ENCODE results near the gene MRPL28. TPM values are rescaled to one million over a fixed set of nuclear protein-coding genes. Genes with fewer than 3 reads are reported as not detected.

The MRPL28 gene
- total RNA-seq, 8 experiments from 2014 or later = 57.8 to 117 (median 82.2) TPM

- Histone ChIP-seq H3K4me1 (replicated peaks in 1 of 2) (peaks cover 16 to 26% of the 10 kb centered on the region in 2 donors), H3K4me3 (no peak overlapping the region), H3K27ac (no peak overlapping the region)
- 92 to 95% (median 93%) methylated on average over 2 to 10 of the region's 44 CpGs; no CpG with 5 or more reads in 7 of the 10 experiments for WGBS, 10 experiments
- in situ Hi-C loops (cut with MboI; ENCODE audit: low pct_unique_long_range_greater_than_20kb in 2 of 9, low sequenced_read_pairs in 9 of 9, unreplicated experiment in 9 of 9) = no loop called here
- no peak for ATAC-seq (replicated peaks in 6 of 8)
Observed at GRCh38 chr16:375927-376816, 5.8 kb upstream of the MRPL28 start.

DNA sequence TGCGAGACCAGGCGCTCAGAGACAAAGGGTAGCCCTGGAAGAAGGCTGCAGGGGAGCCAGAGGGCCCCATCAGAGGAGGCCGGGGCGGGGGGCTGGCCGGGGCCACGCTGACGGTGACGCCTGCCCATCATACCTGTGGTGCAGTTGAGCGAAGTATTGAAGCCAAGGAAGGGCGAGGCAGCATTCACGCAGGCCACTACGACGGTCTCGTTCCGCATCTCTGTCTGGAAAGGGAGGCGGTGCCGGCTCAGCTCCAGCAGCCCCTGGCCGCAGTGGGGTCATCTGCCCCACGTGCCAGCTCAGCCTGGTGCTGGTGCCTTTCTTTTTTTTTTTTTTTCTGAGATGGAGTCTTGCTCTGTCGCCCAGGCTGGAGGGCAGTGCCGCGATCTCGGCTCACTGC lies 4.9 kb upstream of the MRPL28 start:
- Histone ChIP-seq H3K4me3 (no peak overlapping the region), H3K4me1 (replicated peaks in 1 of 2) (peaks cover 18 to 26% of the 10 kb centered on the region in 2 donors), H3K27ac (no peak overlapping the region)
- in situ Hi-C loops (cut with MboI; ENCODE audit: low pct_unique_long_range_greater_than_20kb in 2 of 9, low sequenced_read_pairs in 9 of 9, unreplicated experiment in 9 of 9) = no loop called here
- ATAC-seq (replicated peaks in 6 of 8) = no peak
- WGBS, 10 experiments = 91 to 97% methylated on average over 7 of the region's 23 CpGs; no CpG with 5 or more reads in 8 of the 10 experiments

DNA sequence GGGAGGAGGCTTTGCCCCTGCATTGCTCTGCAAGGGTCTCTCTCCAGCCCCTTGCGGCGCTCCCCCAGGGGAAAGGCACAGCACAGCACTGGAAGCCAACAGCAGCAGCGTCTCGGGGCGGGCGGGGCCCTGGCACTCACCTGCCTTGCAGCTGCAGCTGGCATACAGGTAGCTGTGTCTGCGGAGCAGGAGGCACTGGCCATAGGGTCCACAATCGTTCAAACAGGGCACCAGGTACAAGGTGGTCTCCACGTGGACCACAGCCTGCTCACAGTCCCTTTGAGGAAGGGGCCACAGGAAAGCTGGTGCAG lies 4.2 kb upstream of the MRPL28 start:
- no peak for ATAC-seq (replicated peaks in 6 of 8)
- Histone ChIP-seq H3K27ac (no peak overlapping the region), H3K4me1 (replicated peaks in 1 of 2) (peaks cover 17 to 27% of the 10 kb centered on the region in 2 donors), H3K4me3 (no peak overlapping the region)
- WGBS, 10 experiments = 73 to 93% (median 80%) methylated on average over 2 to 3 of the region's 9 CpGs; no CpG with 5 or more reads in 6 of the 10 experiments
- in situ Hi-C loops (cut with MboI; ENCODE audit: low pct_unique_long_range_greater_than_20kb in 2 of 9, low sequenced_read_pairs in 9 of 9, unreplicated experiment in 9 of 9) = no loop called here

DNA sequence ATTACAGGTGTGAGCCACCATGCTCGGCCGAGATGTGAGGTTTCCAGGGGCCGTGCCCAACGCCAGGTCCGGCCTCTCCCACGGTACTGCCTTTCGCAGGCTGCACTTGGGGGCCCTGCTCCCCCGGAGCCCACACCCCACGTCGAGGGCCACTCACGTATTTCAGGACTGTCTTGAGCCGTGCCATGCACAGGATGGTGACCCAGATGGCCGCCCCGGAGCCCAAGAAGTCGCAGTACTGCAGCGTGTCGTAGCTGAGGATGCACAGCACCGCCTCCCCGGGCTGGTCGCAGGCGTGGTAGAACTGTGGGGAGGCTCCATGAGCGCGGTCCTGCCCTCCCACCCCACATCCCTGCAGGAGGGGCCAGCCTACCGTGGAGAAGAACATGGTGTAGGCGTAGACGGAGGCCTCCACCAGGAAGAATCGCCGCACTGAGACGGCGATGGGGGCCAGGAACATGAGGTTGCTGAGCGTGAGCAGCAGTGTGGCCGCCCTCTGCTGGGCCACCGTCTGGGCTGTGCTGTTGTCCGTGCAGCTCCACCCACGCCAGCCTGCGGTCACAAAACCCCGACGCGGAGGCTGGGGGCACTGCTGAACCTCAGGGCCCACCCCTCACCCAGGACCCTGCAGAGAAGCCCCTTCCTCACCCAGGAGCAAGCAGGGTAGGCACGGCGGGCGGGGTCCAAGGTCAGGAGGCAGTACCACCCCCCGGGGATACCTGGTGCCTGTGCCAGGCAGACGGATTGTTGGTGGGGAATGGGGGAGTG lies 3.7 kb upstream of the MRPL28 start:
- in situ Hi-C loops (cut with MboI; ENCODE audit: low pct_unique_long_range_greater_than_20kb in 2 of 9, low sequenced_read_pairs in 9 of 9, unreplicated experiment in 9 of 9) = no loop called here
- Histone ChIP-seq H3K4me1 (replicated peaks in 1 of 2) (peaks cover 22 to 26% of the 10 kb centered on the region in 2 donors), H3K27ac (no peak overlapping the region), H3K4me3 (no peak overlapping the region)
- WGBS, 10 experiments = 83 to 90% (median 90%) methylated on average over 2 to 11 of the region's 44 CpGs; no CpG with 5 or more reads in 7 of the 10 experiments
- ATAC-seq (replicated peaks in 6 of 8) = no peak

DNA sequence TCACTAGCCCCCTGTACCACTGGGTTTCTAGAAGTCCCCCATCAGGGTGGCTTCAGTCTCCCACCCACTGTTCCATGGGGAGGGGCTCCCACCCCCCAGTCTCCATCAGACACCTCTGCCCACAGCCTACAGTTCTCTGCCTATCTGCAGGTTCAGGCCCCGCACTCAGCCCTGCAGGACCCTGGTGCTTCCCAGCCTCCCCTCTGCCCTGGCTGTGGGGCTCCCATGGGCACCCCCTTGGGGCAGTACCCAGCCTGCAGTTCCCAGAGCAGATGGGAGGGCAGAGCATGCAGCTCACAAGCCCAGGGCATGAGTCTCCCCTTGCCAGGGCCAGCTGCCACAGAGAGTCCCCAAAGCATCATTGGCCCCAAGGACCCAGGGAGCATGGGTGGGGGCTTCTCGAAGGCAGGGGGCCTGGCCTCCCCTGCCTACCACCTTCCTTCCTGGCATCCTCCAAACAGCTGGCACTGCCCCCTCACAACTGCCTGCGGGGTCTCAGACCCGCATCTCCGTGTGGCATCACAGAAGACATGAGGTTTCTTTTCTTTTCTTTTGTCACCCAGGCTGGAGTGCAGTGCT lies 2.8 kb upstream of the MRPL28 start:
- 100% methylated on average over 1 to 2 of the region's 5 CpGs; no CpG with 5 or more reads in 8 of the 10 experiments for WGBS, 10 experiments
- in situ Hi-C loops (cut with MboI; ENCODE audit: low pct_unique_long_range_greater_than_20kb in 2 of 9, low sequenced_read_pairs in 9 of 9, unreplicated experiment in 9 of 9) = no loop called here
- no peak for ATAC-seq (replicated peaks in 6 of 8)

DNA sequence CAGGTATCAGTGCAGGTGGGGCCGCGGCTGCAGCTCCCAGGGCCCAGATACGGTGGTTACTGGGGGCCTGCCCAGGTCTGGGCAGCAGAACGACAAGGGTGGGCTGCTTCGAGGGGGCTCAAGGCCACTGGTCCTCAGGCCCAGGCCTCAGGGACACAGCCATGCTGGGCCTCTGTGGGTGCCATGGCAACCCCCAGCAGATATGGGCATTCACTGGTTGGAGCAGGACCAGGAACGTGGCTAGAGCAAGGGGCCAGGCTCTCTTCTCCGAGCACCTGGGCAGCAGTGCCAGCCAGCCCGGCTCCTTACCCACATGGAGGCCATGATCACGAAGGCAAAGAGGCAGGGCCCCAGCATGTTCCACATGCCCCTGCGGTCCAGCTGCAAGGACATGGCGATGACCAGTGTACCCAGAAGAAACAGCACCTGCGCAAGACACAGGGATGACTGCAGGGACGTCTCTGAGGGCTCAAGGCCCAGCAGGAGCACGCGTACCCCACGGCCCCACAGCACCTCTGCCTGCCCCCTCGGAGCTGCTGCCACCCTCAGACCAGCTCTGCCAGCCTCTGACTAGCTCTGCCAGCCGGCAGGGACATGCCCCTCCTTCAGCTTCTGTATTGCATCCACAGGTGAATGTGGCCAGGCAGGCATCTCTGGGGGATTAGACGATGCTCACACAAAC lies 2.1 kb upstream of the MRPL28 start:
- no peak for ATAC-seq (replicated peaks in 6 of 8)

More for the DNA sequence above, 2.8 kb upstream of the MRPL28 start:
- Histone ChIP-seq H3K4me3 (no peak overlapping the region), H3K4me1 (replicated peaks in 1 of 2) (peaks cover 23 to 24% of the 10 kb centered on the region in 2 donors), H3K27ac (no peak overlapping the region)

DNA sequence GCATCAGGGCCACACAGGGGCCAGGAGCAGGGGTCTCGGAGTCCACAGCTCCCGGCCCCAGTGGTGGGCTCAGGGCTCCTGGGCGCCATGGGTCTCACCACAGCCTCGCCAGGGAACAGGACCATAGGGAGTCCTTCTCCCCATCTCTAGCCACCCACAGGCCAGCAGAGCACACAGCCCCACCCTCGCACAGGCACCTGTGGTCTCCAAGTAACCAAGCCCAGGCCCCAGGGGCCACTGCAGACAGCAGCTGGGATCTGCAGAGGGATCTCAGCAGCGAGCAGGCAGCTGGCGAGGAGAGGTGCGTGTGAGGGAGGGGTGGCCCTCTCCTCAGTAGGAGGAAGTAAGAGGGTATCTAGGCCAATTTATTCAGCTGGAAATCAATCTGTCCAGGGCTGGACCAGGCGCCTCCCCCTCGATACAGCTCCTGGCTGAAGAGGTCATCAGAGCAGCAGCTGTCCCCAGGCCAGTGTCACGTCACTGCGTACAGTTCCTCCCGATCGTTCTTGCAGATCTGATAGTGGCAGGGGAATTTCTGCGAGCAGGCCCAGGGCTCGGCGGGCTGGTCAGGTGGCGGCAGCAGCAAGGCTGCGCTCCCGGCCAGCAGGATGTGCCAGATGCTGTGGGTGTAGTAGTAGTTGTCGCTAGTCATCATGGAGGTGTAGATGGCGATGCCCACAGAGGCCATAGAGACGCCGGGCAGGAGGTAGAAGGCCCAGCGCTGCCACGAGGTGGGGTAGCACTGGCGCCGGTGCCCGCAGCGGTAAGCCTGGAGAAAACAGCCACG lies 1.4 kb upstream of the MRPL28 start:
- peak overlapping the region; percentile 40 to 86 for H3K27ac ChIP-seq
- 40 to 100% (median 74%) methylated on average over 2 to 12 of the region's 31 CpGs; no CpG with 5 or more reads in 4 of the 10 experiments for WGBS, 10 experiments
- ATAC-seq (replicated peaks in 6 of 8) = peak in 5 of 8 experiments; percentile 4 to 50 (median 11)
- in situ Hi-C loops (cut with MboI; ENCODE audit: low pct_unique_long_range_greater_than_20kb in 2 of 9, low sequenced_read_pairs in 9 of 9, unreplicated experiment in 9 of 9) = no loop called here
- peaks cover 23 to 24% of the 10 kb centered on the region in 2 donors for H3K4me1 ChIP-seq (replicated peaks in 1 of 2)
- no peak overlapping the region for H3K4me3 ChIP-seq

More for the DNA sequence above, 2.1 kb upstream of the MRPL28 start:
- Histone ChIP-seq H3K4me3 (no peak overlapping the region), H3K4me1 (replicated peaks in 1 of 2) (peaks cover 23 to 24% of the 10 kb centered on the region in 2 donors), H3K27ac (peak overlapping the region; percentile 40 to 86)
- 60 to 80% methylated on average over 1 of the region's 19 CpGs; no CpG with 5 or more reads in 8 of the 10 experiments for WGBS, 10 experiments
- in situ Hi-C loops (cut with MboI; ENCODE audit: low pct_unique_long_range_greater_than_20kb in 2 of 9, low sequenced_read_pairs in 9 of 9, unreplicated experiment in 9 of 9) = no loop called here

DNA sequence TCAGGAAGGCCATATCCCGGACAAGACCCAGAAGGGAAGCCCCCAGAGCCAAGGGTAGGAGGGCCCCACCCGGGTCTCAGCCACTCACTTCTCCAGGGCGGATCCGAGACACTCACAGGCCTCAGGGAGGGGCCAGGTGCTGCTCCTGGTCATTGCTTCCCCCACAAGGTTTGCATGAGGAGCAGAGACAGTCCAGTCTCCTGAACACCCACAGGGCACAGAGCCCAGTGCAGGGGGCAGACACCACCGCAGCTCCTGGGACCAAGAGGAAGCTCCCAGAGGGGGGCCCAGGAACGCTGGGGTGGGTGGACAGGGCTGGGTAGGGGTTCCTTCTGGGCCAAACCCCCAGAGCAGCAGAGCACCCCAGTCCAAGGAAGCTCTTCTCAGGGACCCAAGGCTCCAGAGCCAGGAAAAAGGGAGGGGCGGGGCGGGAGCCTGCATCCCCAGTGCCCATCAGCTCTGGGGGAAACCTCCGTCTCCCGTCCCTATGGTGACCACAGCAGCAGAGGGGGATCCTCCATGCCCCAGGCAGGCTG lies 709 bp upstream of the MRPL28 start:
- WGBS, 10 experiments = 20 to 80% methylated on average over 1 to 2 of the region's 10 CpGs; no CpG with 5 or more reads in 8 of the 10 experiments
- ATAC-seq (replicated peaks in 6 of 8) = peak in 5 of 8 experiments; percentile 1 to 12 (median 8)
- in situ Hi-C loops (cut with MboI; ENCODE audit: low pct_unique_long_range_greater_than_20kb in 2 of 9, low sequenced_read_pairs in 9 of 9, unreplicated experiment in 9 of 9) = no loop called here
- Histone ChIP-seq H3K27ac (peak overlapping the region; percentile 40 to 86), H3K4me3 (peak overlapping the region in 3 of 5 donors; percentile 15 to 25 (median 21)), H3K4me1 (replicated peaks in 1 of 2) (peaks cover 23 to 24% of the 10 kb centered on the region in 2 donors)

DNA sequence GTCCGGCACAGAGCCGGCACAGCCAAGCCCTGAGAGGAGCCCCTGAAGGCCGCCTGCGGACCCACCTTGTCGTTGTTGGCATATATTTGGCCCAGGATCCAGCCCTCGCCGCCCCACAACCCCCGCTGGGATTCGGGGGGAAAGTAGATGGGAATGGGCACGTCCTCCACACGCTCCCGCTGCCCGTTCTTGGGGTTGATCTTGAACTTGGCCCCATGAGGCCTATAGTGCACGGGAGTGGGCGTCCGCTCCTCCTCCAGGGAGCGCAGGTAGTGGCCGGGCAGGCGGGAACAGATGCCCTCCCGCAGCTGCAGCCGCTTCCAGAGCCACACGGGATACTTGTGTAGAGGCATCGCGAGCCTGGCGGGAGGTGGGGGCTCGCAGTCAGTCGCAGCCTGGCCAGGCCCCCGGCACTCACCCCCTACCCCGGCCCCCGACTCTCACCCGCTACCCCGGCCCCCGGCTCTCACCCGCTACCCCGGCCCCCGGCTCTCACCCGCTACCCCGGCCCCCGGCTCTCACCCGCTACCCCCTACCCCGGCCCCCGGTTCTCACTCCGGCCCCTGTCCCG lies 387 bp downstream of the MRPL28 start:
- in situ Hi-C loops (cut with MboI; ENCODE audit: low pct_unique_long_range_greater_than_20kb in 2 of 9, low sequenced_read_pairs in 9 of 9, unreplicated experiment in 9 of 9) = no loop called here
- 14 to 40% (median 26%) methylated on average over 2 to 17 of the region's 44 CpGs; no CpG with 5 or more reads in 7 of the 10 experiments for WGBS, 10 experiments
- peaks cover 23 to 24% of the 10 kb centered on the region in 2 donors for H3K4me1 ChIP-seq (replicated peaks in 1 of 2)
- H3K4me3 ChIP-seq = peak overlapping the region; percentile 15 to 29 (median 19)
- H3K27ac ChIP-seq = no peak overlapping the region
- ATAC-seq (replicated peaks in 6 of 8) = peak in 2 of 8 experiments; percentile 35 to 46

GRCh38 chr16:369275-369865 lies 968 bp downstream of the MRPL28 start:
- in situ Hi-C loops (cut with MboI; ENCODE audit: low pct_unique_long_range_greater_than_20kb in 2 of 9, low sequenced_read_pairs in 9 of 9, unreplicated experiment in 9 of 9) = no loop called here
- Histone ChIP-seq H3K4me3 (peak overlapping the region; percentile 15 to 29 (median 19)), H3K27ac (no peak overlapping the region), H3K4me1 (replicated peaks in 1 of 2) (peaks cover 24 to 28% of the 10 kb centered on the region in 2 donors)
- WGBS, 10 experiments = 83 to 100% methylated on average over 1 to 2 of the region's 20 CpGs; no CpG with 5 or more reads in 8 of the 10 experiments
- ATAC-seq (replicated peaks in 6 of 8) = no peak

Data from motor neuron (in vitro differentiated cells).